K562 (cell line): ENCODE results near the gene SESN2. TPM values are rescaled to one million over a fixed set of nuclear protein-coding genes. Genes with fewer than 3 reads are reported as not detected.

Source experiments
- ARID2 ChIP-seq: fragments of 450-650 bp; IDR thresholded peaks from 2 replicates; pipeline ENCODE4 v1.6.1; 2017; ENCODE audit warnings: antibody characterized with exemption, mild to moderate bottlenecking
- ARID3A ChIP-seq: IDR thresholded peaks from 2 replicates; pipeline ENCODE4 v1.6.1; 2012; ENCODE audit warnings: low read depth, low read length, improper control_type of control experiment, borderline replicate concordance
- ARID3B ChIP-seq: fragments of 250-450 bp; sonication (Bioruptor Pico); IDR thresholded peaks from 2 replicates; pipeline ENCODE4 v1.4.0; 2020; ENCODE audit warnings: borderline replicate concordance
- BCL6 ChIP-seq: fragments of 250-450 bp; sonication (Bioruptor Pico); IDR thresholded peaks from 2 replicates; pipeline ENCODE4 v1.4.0; 2020
- CBX1 ChIP-seq: sonication (generic); IDR thresholded peaks from 2 replicates; pipeline ENCODE4 v1.6.1; 2016; ENCODE audit warnings: antibody characterized with exemption, low read depth, mild to moderate bottlenecking
- CBX3 ChIP-seq, 2 experiments: IDR thresholded peaks; 1 replicate in 1 of 2; 2 replicates in 1 of 2; pipeline ENCODE4 v1.6.1; 2012; ENCODE audit warnings: inconsistent platforms in 2 of 2, low read length in 2 of 2, borderline replicate concordance in 1 of 2, control low read depth in 1 of 2
- CBX5 ChIP-seq: IDR thresholded peaks from 2 replicates; pipeline ENCODE4 v1.6.1; 2014; ENCODE audit warnings: low read depth, borderline replicate concordance
- CGGBP1 ChIP-seq: fragments of 250-450 bp; sonication (Bioruptor Pico); IDR thresholded peaks from 2 replicates; pipeline ENCODE4 v1.9.0; 2021; ENCODE audit warnings: mild to moderate bottlenecking
- CHCHD3 ChIP-seq: fragments of 250-450 bp; sonication (Bioruptor Pico); IDR thresholded peaks from 2 replicates; pipeline ENCODE4 v2.1.2; 2022; ENCODE audit warnings: mild to moderate bottlenecking
- CLOCK ChIP-seq: fragments of 250-450 bp; sonication (Bioruptor Pico); IDR thresholded peaks from 2 replicates; pipeline ENCODE4 v1.4.0; 2020; ENCODE audit warnings: mild to moderate bottlenecking, moderate library complexity, borderline replicate concordance
- E2F4 ChIP-seq: sonication (generic); formaldehyde crosslinking; IDR thresholded peaks from 2 replicates; pipeline ENCODE4 v1.8.0; 2022; ENCODE audit warnings: mild to moderate bottlenecking, low read depth, missing genetic modification reagents
- FOXA1 ChIP-seq: fragments of 450-650 bp; IDR thresholded peaks from 2 replicates; pipeline ENCODE4 v1.6.1; 2016; ENCODE audit warnings: mild to moderate bottlenecking, borderline replicate concordance
- HCFC1 ChIP-seq: IDR thresholded peaks from 2 replicates; pipeline ENCODE4 v1.6.1; 2012; ENCODE audit warnings: low read depth, low read length, improper control_type of control experiment
- HMBOX1 ChIP-seq: sonication (generic); IDR thresholded peaks from 2 replicates; pipeline ENCODE4 v1.6.1; 2016
- MECOM ChIP-seq: fragments of 250-450 bp; sonication (Bioruptor Pico); IDR thresholded peaks from 2 replicates; pipeline ENCODE4 v1.8.0; 2022; ENCODE audit warnings: inconsistent platforms
- NFE2 ChIP-seq: IDR thresholded peaks from 2 replicates; pipeline ENCODE4 v1.6.1; 2014; ENCODE audit warnings: antibody characterized with exemption, low read depth
- PRPF4 ChIP-seq: fragments of 200-400 bp; formaldehyde crosslinking; IDR thresholded peaks from one replicate; pipeline ENCODE4 v1.6.1; 2017; ENCODE audit warnings: low read length, low read depth, mild to moderate bottlenecking; ENCODE audit not compliant: insufficient read depth, poor library complexity, severe bottlenecking
- TCF3 ChIP-seq: sonication (generic); formaldehyde crosslinking; IDR thresholded peaks from 2 replicates; pipeline ENCODE4 v1.4.0; 2020; ENCODE audit warnings: mild to moderate bottlenecking, missing genetic modification reagents
- YBX1 ChIP-seq: fragments of 450-650 bp; IDR thresholded peaks from 2 replicates; pipeline ENCODE4 v1.7.1; 2016; ENCODE audit warnings: mild to moderate bottlenecking
- ZC3H11A ChIP-seq: IDR thresholded peaks from 2 replicates; pipeline ENCODE4 v1.6.1; 2012; ENCODE audit warnings: low read depth, low read length, improper control_type of control experiment
- ZNF311 ChIP-seq: fragments of 250-450 bp; sonication (Bioruptor Pico); IDR thresholded peaks from 2 replicates; pipeline ENCODE4 v1.4.0; 2020; ENCODE audit warnings: mild to moderate bottlenecking, moderate library complexity
- polyA plus RNA-seq, 8 experiments: library from polyadenylated mRNA; depleted of rRNA in 4 of 8; stranded (reverse) in 5 of 8; unstranded in 3 of 8; fragments of >200 nt; fragmentation: Nextera tagmentation in 2 of 8; fragmentation: Illumina TruSeq in 1 of 8; extraction: Ambion mirVana in 2 of 8; extraction: Trizol in 1 of 8; gene quantifications; 2 replicates each; pipeline versions ENCODE4 v1.2.1 to v1.2.3, GENCODE V29; 2011 to 2014; ENCODE audit warnings: inconsistent platforms in 1 of 8, missing spikeins in 1 of 8
- total RNA-seq, 7 experiments: library from RNA; depleted of rRNA in 6 of 7; stranded (reverse); fragments of >200 nt in 6 of 7; fragmentation: Illumina TruSeq in 2 of 7; extraction: Trizol in 2 of 7; gene quantifications; 2 replicates each; pipeline versions ENCODE4 v1.2.1 to v1.2.3, GENCODE V29; 2011 to 2021; ENCODE audit warnings: low replicate concordance in 1 of 7

SESN2 gene
- total and polyA plus RNA-seq, 9 of the 15 experiments (the other 6 are each of a cell fraction or from before 2014, with no cell fraction given) = 3.7 to 71.3 (median 16.8) TPM

GRCh38 chr1:28259252-28259933 lies at the start of gene SESN2 (continued):
- TF ChIP-seq PRPF4 (peak; percentile 98), TCF3 (peak; percentile 25), ZNF311 (no peak), ARID3B (CRISPR knock-in tag) (no peak), ZC3H11A (no peak), YBX1 (no peak), HMBOX1 (peak; percentile 90; the same call in 1 of the 2 replicates), ARID2 (no peak), HCFC1 (peak; percentile 98), ARID3A (no peak), FOXA1 (no peak), NFE2 (no peak; the same call in 1 of the 2 replicates), CBX5 (no peak), CHCHD3 (CRISPR knock-in tag) (no peak), CGGBP1 (CRISPR knock-in tag) (no peak), CLOCK (no peak), E2F4 (no peak), MECOM (CRISPR knock-in tag) (no peak), BCL6 (CRISPR knock-in tag) (no peak), CBX1 (peak; percentile 92; the same call in 1 of the 2 replicates), CBX3 (IDR thresholded peaks at IDR 0.05; ENCODE audit: borderline replicate concordance in 1 of 2, low read length in 2 of 2) (peak in 1 of 2 experiments; percentile 49; a peak in 1 of 3 replicates)
